CD8-positive, alpha-beta memory T cell (primary cell): ENCODE results near the gene BAZ2A. TPM values are rescaled to one million over a fixed set of nuclear protein-coding genes. Genes with fewer than 3 reads are reported as not detected.

Experiments used
- CTCF ChIA-PET: fragments of 350-600 bp; sonication (Branson Sonifier 250); formaldehyde crosslinking; loops from one replicate; lab custom pipeline; 2021; ENCODE audit warnings: antibody characterized with exemption; lab: Charles Lee
- POLR2A ChIA-PET: fragments of 350-600 bp; sonication (Branson Sonifier 250); formaldehyde crosslinking; loops from one replicate; lab custom pipeline; 2021; ENCODE audit warnings: antibody characterized with exemption; lab: Charles Lee
- DNase-seq, 5 donors: peaks; one replicate each; pipeline versions ENCODE4 v3.0.0 to v3.0.0-alpha.2; 2020 to 2022; ENCODE audit warnings: mixed read lengths in 1 of 5
- H3K27ac ChIP-seq: one replicate; pipeline ENCODE4 v1.7.0; 2013; ENCODE audit warnings: low read depth, mild to moderate bottlenecking, low read length, moderate library complexity
- H3K27me3 ChIP-seq: 2 replicates; pipeline ENCODE4 v1.7.0; 2013; ENCODE audit warnings: low read length, mild to moderate bottlenecking; ENCODE audit not compliant: insufficient read depth, poor library complexity, severe bottlenecking
- H3K36me3 ChIP-seq: 2 replicates; pipeline ENCODE4 v1.7.0; 2013; ENCODE audit warnings: mild to moderate bottlenecking, low read length, moderate library complexity; ENCODE audit not compliant: insufficient read depth
- H3K4me1 ChIP-seq: 2 replicates; pipeline ENCODE4 v1.7.0; 2013; ENCODE audit warnings: mild to moderate bottlenecking, low read length, moderate library complexity; ENCODE audit not compliant: insufficient read depth
- H3K4me3 ChIP-seq: 2 replicates; pipeline ENCODE4 v1.7.0; 2013; ENCODE audit warnings: mild to moderate bottlenecking, low read length
- H3K9me3 ChIP-seq: 2 replicates; pipeline ENCODE4 v1.7.0; 2013; ENCODE audit warnings: mild to moderate bottlenecking, low read length
- H3K27ac Mint-ChIP-seq, 8 donors: one replicate each; pipeline ENCODE4 v1.8.0; 2020 to 2021; ENCODE audit warnings: mixed read lengths in 8 of 8, mild to moderate bottlenecking in 6 of 8, inconsistent platforms in 3 of 8, moderate library complexity in 3 of 8
- H3K27me3 Mint-ChIP-seq, 2 donors: one replicate each; pipeline ENCODE4 v1.8.0; 2020 to 2021; ENCODE audit warnings: mixed read lengths in 2 of 2, mild to moderate bottlenecking in 1 of 2, moderate library complexity in 1 of 2
- H3K36me3 Mint-ChIP-seq, 3 donors: one replicate each; pipeline ENCODE4 v1.8.0; 2020 to 2021; ENCODE audit warnings: mixed read lengths in 3 of 3, inconsistent platforms in 1 of 3, mild to moderate bottlenecking in 1 of 3
- H3K4me1 Mint-ChIP-seq, 3 donors: one replicate each; pipeline ENCODE4 v1.8.0; 2020 to 2021; ENCODE audit warnings: mixed read lengths in 3 of 3, inconsistent platforms in 1 of 3, mild to moderate bottlenecking in 1 of 3
- H3K4me3 Mint-ChIP-seq, 7 donors: one replicate each; pipeline ENCODE4 v1.8.0; 2020 to 2021; ENCODE audit warnings: mixed read lengths in 7 of 7, mild to moderate bottlenecking in 6 of 7, moderate library complexity in 4 of 7, inconsistent platforms in 2 of 7
- H3K9me3 Mint-ChIP-seq, 5 donors: one replicate each; pipeline ENCODE4 v1.8.0; 2020 to 2022; ENCODE audit warnings: mixed read lengths in 5 of 5, mild to moderate bottlenecking in 3 of 5, moderate library complexity in 2 of 5, inconsistent platforms in 1 of 5
- polyA plus RNA-seq: library from polyadenylated mRNA; unstranded; fragments of 300-500 nt; fragmentation: Illumina TruSeq; gene quantifications from one replicate; pipeline ENCODE4 v1.2.3, GENCODE V29; 2021
- total RNA-seq, 2 experiments: library from RNA; stranded (reverse); gene quantifications; one replicate each; pipeline ENCODE4 v1.2.3, GENCODE V29; 2021

BAZ2A gene
- total RNA-seq, result 10 to 100 TPM; 87.3 to 89.1 TPM
- 36.4 TPM for polyA plus RNA-seq

DNA sequence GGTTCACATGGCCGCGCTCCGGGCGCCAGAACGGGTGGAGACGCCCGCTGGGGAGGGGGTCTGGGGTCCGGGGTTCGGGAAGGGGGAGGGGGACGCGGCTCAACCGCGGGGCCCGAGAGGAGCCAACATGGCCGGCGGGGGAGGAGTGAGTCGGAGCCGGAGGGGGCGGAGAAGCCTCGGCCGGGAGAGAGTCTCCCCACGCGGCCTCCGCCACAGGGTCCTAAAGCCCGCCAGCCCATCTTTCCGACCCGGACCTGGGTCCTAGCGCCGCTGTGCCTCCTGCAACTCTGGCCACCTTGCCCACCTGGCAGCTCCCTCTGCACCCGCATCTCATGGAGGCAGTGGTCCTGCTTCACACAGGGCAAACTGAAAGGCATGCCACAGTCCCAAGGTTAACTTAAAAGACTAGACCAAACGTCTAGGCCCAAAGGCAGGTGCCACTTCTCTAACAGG is at the start of gene BAZ2A:
TSS of gene BAZ2A (minus strand) at position 147 of the 453 bp plus-strand sequence. CDS start 12,796 bp downstream, outside the sequence.
- Mint-ChIP-seq H3K4me1 (peaks cover 72 to 76% (median 75%) of the 10 kb centered on the region in 3 donors), H3K9me3 (no peaks in the 10 kb centered on the region), H3K36me3 (peaks cover 3 to 45% (median 5%) of the 10 kb centered on the region in 3 donors), H3K27me3 (peaks cover 0 to 2% of the 10 kb centered on the region in 2 donors), H3K27ac (peak within 1 kb of the TSS; percentile 92 to 98 (median 95)), H3K4me3 (peak within 1 kb of the TSS; percentile 82 to 94 (median 91))
- ChIA-PET CTCF (interaction anchor here (0.8 to 6.5 kb wide), 6 partner anchors 7 to 116 kb away, joined by 3 to 50 read pairs (median 8); partner anchors contain the start of gene ATP5F1B), POLR2A (interaction anchor here (0.6 to 4.2 kb wide), 6 partner anchors 15 to 408 kb away, joined by 4 to 37 read pairs (median 16); partner anchors contain the start of genes ATP5F1B, NACA and PTGES3)
- peak within 1 kb of the TSS; percentile 80 for H3K27ac ChIP-seq
- H3K4me3 ChIP-seq, result peak within 1 kb of the TSS; percentile 89
- peaks cover 5% of the 10 kb centered on the region for H3K36me3 ChIP-seq
- peak; percentile 71 to 86 (median 80) for DNase-seq
- H3K9me3 ChIP-seq, result no peaks in the 10 kb centered on the region
- H3K27me3 ChIP-seq, result no peaks in the 10 kb centered on the region
- H3K4me1 ChIP-seq, result peaks cover 67% of the 10 kb centered on the region

GRCh38 chr12:56678852-56679251 is 48.7 kb upstream of the BAZ2A start:
- CTCF ChIA-PET, result interaction anchor here (0.6 to 1.7 kb wide), 2 partner anchors 28 to 849 kb away, joined by 3 read pairs; partner anchors contain the start of gene DNAJC14

GRCh38 chr12:56677680-56678079 is 47.6 kb upstream of the BAZ2A start:
- DNase-seq, result no peak
- Histone ChIP-seq H3K27me3 (no peaks in the 10 kb centered on the region), H3K4me1 (peaks cover 65% of the 10 kb centered on the region), H3K36me3 (peaks cover 12% of the 10 kb centered on the region), H3K4me3 (no peak overlapping the region), H3K27ac (peak overlapping the region; percentile 24), H3K9me3 (no peaks in the 10 kb centered on the region)
- H3K9me3 Mint-ChIP-seq, result no peaks in the 10 kb centered on the region
- peaks cover 57 to 83% (median 72%) of the 10 kb centered on the region in 3 donors for H3K4me1 Mint-ChIP-seq
- H3K27me3 Mint-ChIP-seq, result no peaks in the 10 kb centered on the region
- H3K27ac Mint-ChIP-seq, result peak overlapping the region; percentile 54 to 96 (median 66)
- H3K4me3 Mint-ChIP-seq, result peak overlapping the region in 4 of 7 donors; percentile 3 to 33 (median 25)
- POLR2A ChIA-PET, result interaction anchor here (0.6 to 1.7 kb wide), 2 partner anchors 10 to 19 kb away, joined by 4 to 5 read pairs; partner anchors contain the start of gene PTGES3
- CTCF ChIA-PET, result interaction anchor here (1.0 to 2.8 kb wide), 3 partner anchors 8 to 29 kb away, joined by 3 to 7 read pairs (median 3); partner anchors contain the start of gene PTGES3
- peaks cover 0 to 47% (median 5%) of the 10 kb centered on the region in 3 donors for H3K36me3 Mint-ChIP-seq

More at GRCh38 chr12:56678852-56679251, 48.7 kb upstream of the BAZ2A start:
- DNase-seq, result no peak
- Histone ChIP-seq H3K4me3 (no peak overlapping the region), H3K4me1 (peaks cover 71% of the 10 kb centered on the region), H3K27me3 (no peaks in the 10 kb centered on the region), H3K9me3 (no peaks in the 10 kb centered on the region), H3K36me3 (peaks cover 6% of the 10 kb centered on the region), H3K27ac (no peak overlapping the region)
- Mint-ChIP-seq H3K27me3 (no peaks in the 10 kb centered on the region), H3K36me3 (peaks cover 0 to 41% (median 4%) of the 10 kb centered on the region in 3 donors), H3K4me3 (peak overlapping the region in 5 of 7 donors; percentile 0 to 80 (median 8)), H3K27ac (peak overlapping the region in 6 of 8 donors; percentile 46 to 96 (median 66)), H3K9me3 (no peaks in the 10 kb centered on the region), H3K4me1 (peaks cover 56 to 79% (median 73%) of the 10 kb centered on the region in 3 donors)
- POLR2A ChIA-PET, result interaction anchor here (1.7 kb wide), 1 partner anchor 9 kb away, joined by 4 read pairs; the partner anchor contains the start of gene PTGES3

- Mint-ChIP-seq H3K4me3 (peak overlapping the region in 5 of 7 donors; percentile 8 to 40 (median 13)), H3K9me3 (no peaks in the 10 kb centered on the region), H3K27me3 (no peaks in the 10 kb centered on the region), H3K4me1 (peaks cover 60 to 82% (median 72%) of the 10 kb centered on the region in 3 donors), H3K27ac (peak overlapping the region in 5 of 8 donors; percentile 11 to 96 (median 55)), H3K36me3 (peaks cover 0 to 50% (median 5%) of the 10 kb centered on the region in 3 donors)
- Histone ChIP-seq H3K27me3 (no peaks in the 10 kb centered on the region), H3K27ac (no peak overlapping the region), H3K36me3 (peaks cover 18% of the 10 kb centered on the region), H3K9me3 (no peaks in the 10 kb centered on the region), H3K4me1 (peaks cover 62% of the 10 kb centered on the region), H3K4me3 (no peak overlapping the region)
- no peak for DNase-seq
- CTCF ChIA-PET, result interaction anchor here (1.0 to 2.8 kb wide), 4 partner anchors 9 to 39 kb away, joined by 3 to 7 read pairs (median 3); partner anchors contain the start of gene PTGES3
- POLR2A ChIA-PET, result interaction anchor here (0.7 to 3.2 kb wide), 3 partner anchors 11 to 16 kb away, joined by 4 to 17 read pairs (median 8); partner anchors contain the start of gene PTGES3
Observed at GRCh38 chr12:56676851-56677580, 46.9 kb upstream of the BAZ2A start.

DNA sequence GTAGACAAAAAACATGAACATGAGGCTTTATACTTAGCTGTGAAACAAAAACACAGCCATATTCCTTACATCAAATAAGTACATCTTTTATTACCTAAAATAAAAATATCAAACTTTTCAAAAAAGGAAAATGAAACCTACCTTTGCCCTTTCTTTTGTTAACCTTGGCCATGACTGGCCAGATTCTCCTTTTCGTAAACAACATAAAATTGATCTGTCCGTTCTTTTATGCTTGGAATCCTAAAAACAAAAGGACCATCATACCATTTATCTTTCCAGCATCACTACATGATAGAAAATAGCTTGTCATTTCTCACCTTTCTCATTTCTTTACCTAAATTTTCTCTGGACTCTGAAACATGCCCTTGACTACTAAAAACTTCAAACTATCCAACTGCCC is 41.5 kb upstream of the BAZ2A start:
- ChIA-PET CTCF (interaction anchor here (1.0 to 2.4 kb wide), 2 partner anchors 35 to 45 kb away, joined by 3 to 10 read pairs; no protein-coding TSS in a partner anchor), POLR2A (interaction anchor here (0.6 kb wide), 2 partner anchors 11 to 43 kb away, joined by 3 to 5 read pairs; no protein-coding TSS in a partner anchor)
- no peaks in the 10 kb centered on the region for H3K27me3 Mint-ChIP-seq
- H3K27ac Mint-ChIP-seq, result peak overlapping the region in 5 of 8 donors; percentile 5 to 87 (median 35)
- no peak overlapping the region for H3K4me3 Mint-ChIP-seq
- peaks cover 44 to 61% (median 52%) of the 10 kb centered on the region in 3 donors for H3K4me1 Mint-ChIP-seq
- peaks cover 25% of the 10 kb centered on the region for H3K4me1 ChIP-seq
- H3K4me3 ChIP-seq, result no peak overlapping the region
- H3K27me3 ChIP-seq, result no peaks in the 10 kb centered on the region
- DNase-seq, result no peak
- H3K36me3 Mint-ChIP-seq, result peaks cover 3 to 70% (median 15%) of the 10 kb centered on the region in 3 donors
- no peaks in the 10 kb centered on the region for H3K9me3 ChIP-seq
- no peak overlapping the region for H3K27ac ChIP-seq
- H3K9me3 Mint-ChIP-seq, result no peaks in the 10 kb centered on the region
- peaks cover 52% of the 10 kb centered on the region for H3K36me3 ChIP-seq

DNA sequence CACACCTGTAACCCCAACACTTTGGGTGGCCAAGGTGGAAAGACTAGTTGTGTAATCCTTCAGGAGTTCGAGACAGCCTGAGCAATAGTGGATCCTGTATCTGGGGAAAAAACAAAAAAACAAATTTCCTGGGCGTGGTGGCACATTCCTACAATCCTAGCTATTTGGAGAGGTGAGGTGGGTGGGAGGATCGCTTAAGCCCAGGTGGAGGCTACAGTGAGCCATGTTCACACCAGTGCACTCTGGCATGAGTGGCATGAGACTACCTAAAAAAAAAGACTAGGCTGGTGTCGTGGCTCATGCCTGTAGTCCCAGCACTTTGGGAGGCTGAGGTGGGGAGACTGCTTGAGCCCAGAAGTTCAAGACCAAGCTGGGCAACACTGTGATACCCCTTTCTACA is 40.7 kb upstream of the BAZ2A start:
- no peaks in the 10 kb centered on the region for H3K27me3 Mint-ChIP-seq
- peaks cover 58% of the 10 kb centered on the region for H3K36me3 ChIP-seq
- H3K36me3 Mint-ChIP-seq, result peaks cover 7 to 73% (median 15%) of the 10 kb centered on the region in 3 donors
- H3K27ac ChIP-seq, result no peak overlapping the region
- DNase-seq, result no peak
- peaks cover 18% of the 10 kb centered on the region for H3K4me1 ChIP-seq
- H3K27me3 ChIP-seq, result no peaks in the 10 kb centered on the region
- POLR2A ChIA-PET, result no interaction called here
- H3K9me3 Mint-ChIP-seq, result no peaks in the 10 kb centered on the region
- CTCF ChIA-PET, result interaction anchor here (1.0 to 2.4 kb wide), 3 partner anchors 14 to 46 kb away, joined by 3 to 10 read pairs (median 7); no protein-coding TSS in a partner anchor
- H3K4me3 ChIP-seq, result no peak overlapping the region
- H3K4me3 Mint-ChIP-seq, result no peak overlapping the region
- peak overlapping the region in 4 of 8 donors; percentile 19 to 76 (median 63) for H3K27ac Mint-ChIP-seq
- peaks cover 39 to 54% (median 50%) of the 10 kb centered on the region in 3 donors for H3K4me1 Mint-ChIP-seq
- no peaks in the 10 kb centered on the region for H3K9me3 ChIP-seq

DNA sequence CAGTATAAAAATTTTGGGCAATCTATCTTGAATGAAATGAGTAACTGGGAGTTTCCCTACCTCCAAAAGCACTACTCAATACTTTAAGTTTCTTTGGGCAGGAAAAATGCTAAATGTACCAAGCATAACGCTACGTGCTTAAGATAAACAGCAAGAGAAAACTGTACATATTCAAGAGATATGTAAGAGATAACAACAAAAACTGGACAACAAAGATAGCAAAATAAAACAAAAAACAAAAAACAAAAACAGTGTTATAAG is 38.0 kb upstream of the BAZ2A start:
- Histone ChIP-seq H3K36me3 (peaks cover 63% of the 10 kb centered on the region), H3K4me3 (no peak overlapping the region), H3K27me3 (no peaks in the 10 kb centered on the region), H3K9me3 (no peaks in the 10 kb centered on the region), H3K4me1 (peaks cover 9% of the 10 kb centered on the region), H3K27ac (no peak overlapping the region)
- ChIA-PET POLR2A (interaction anchor here (2.0 kb wide), 1 partner anchor 16 kb away, joined by 9 read pairs; no protein-coding TSS in a partner anchor), CTCF (no interaction called here)
- Mint-ChIP-seq H3K4me3 (no peak overlapping the region), H3K36me3 (peaks cover 10 to 89% (median 18%) of the 10 kb centered on the region in 3 donors), H3K27ac (peak overlapping the region in 4 of 8 donors; percentile 38 to 64 (median 50)), H3K9me3 (no peaks in the 10 kb centered on the region), H3K4me1 (peaks cover 26 to 39% (median 35%) of the 10 kb centered on the region in 3 donors), H3K27me3 (no peaks in the 10 kb centered on the region)
- no peak for DNase-seq
